ENCODE data around the gene CREBBP. TPM values are rescaled to one million over a fixed set of nuclear protein-coding genes. Genes with fewer than 3 reads are reported as not detected.

Gene CREBBP
- total RNA-seq, 1 donor from 2014 or later = 59.2 TPM

DNA sequence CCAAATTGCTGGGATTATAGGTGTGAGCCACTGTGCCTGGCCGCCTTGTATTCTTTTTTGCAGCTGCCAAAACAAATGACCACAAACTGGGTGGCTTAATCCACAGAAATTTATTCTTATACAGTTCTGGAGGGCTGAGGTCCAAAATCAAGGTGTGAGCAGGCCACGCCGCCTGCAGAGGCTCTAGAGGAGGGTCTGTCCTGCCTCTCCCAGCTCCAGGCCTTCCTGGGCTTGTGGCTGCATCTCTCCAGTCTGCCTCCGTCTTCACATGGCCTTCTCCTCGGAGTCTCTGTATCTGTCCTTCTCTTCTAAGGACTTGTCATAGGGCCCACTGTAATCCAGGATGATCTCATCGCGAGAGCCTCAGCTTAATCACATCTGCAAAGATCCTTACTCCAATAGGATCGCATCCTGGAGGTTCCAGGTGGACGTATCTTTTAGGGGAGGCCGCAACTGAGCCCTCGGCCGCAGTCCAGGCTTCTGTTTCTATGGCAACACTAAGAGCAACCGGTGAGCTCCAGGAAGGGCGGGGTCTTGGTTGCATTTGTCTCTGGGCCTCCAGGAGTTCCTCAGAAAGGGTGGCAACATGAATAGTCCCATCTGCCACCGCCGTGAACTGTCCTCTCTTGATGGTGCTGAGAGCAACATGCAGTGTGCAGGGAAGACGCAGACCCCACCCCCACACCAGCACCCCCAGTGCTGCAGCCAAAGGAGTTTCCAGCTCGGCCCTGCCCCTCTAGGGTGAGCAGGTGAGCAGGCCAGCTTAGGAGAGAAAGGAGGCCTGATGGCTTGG lies 29.5 kb upstream of the CREBBP start:
- H3K27me3 Mint-ChIP-seq (ENCODE audit: low read depth) = peaks cover under 1% of the 10 kb centered on the region
- no peaks in the 10 kb centered on the region for H3K36me3 Mint-ChIP-seq (ENCODE audit: low read depth)
- no peak overlapping the region for H3K27ac Mint-ChIP-seq (ENCODE audit: unreplicated experiment)
- H3K4me3 Mint-ChIP-seq (ENCODE audit: unreplicated experiment) = no peak overlapping the region
- no peaks in the 10 kb centered on the region for H3K4me1 Mint-ChIP-seq (ENCODE audit: low read depth)
- H3K9me3 Mint-ChIP-seq (ENCODE audit: low read depth) = no peaks in the 10 kb centered on the region
- TF ChIP-seq, protein P1, sequence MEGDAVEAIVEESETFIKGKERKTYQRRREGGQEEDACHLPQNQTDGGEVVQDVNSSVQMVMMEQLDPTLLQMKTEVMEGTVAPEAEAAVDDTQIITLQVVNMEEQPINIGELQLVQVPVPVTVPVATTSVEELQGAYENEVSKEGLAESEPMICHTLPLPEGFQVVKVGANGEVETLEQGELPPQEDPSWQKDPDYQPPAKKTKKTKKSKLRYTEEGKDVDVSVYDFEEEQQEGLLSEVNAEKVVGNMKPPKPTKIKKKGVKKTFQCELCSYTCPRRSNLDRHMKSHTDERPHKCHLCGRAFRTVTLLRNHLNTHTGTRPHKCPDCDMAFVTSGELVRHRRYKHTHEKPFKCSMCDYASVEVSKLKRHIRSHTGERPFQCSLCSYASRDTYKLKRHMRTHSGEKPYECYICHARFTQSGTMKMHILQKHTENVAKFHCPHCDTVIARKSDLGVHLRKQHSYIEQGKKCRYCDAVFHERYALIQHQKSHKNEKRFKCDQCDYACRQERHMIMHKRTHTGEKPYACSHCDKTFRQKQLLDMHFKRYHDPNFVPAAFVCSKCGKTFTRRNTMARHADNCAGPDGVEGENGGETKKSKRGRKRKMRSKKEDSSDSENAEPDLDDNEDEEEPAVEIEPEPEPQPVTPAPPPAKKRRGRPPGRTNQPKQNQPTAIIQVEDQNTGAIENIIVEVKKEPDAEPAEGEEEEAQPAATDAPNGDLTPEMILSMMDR (IDR thresholded peaks at IDR 0.05) = no peak
- DNase-seq (ENCODE audit: low spot score) = peak; percentile 65

- Mint-ChIP-seq H3K9me3 (ENCODE audit: low read depth) (no peaks in the 10 kb centered on the region), H3K4me1 (ENCODE audit: low read depth) (no peaks in the 10 kb centered on the region), H3K4me3 (ENCODE audit: unreplicated experiment) (no peak overlapping the region), H3K27me3 (ENCODE audit: low read depth) (peaks cover 3% of the 10 kb centered on the region), H3K36me3 (ENCODE audit: low read depth) (no peaks in the 10 kb centered on the region), H3K27ac (ENCODE audit: unreplicated experiment) (no peak overlapping the region)
- TF ChIP-seq, protein P1 (IDR thresholded peaks at IDR 0.05) = no peak
- DNase-seq (ENCODE audit: low spot score) = peak; percentile 60
Observed at GRCh38 chr16:3908951-3909437, 28.5 kb upstream of the CREBBP start.

DNA sequence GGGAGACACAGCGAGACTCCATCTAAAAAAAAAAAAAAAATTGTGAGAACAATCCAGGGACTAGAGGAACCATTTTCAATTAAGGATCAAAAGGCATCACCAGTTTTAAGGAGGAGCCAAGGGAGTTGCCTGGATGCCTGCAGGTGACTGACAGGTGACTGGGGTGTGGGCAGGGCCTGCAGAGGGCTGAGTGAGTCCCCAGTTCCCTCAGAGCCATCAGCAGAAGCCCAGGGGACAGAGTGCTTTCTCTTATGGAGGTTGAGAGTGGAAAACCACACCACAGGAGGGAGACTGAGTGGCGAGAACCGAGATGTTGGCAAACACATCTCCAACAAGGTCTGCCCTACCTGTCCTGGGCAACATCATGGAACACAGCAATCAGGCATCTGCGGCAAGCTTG lies 27.1 kb upstream of the CREBBP start:
- H3K27me3 Mint-ChIP-seq (ENCODE audit: low read depth) = peaks cover 3% of the 10 kb centered on the region
- no peaks in the 10 kb centered on the region for H3K9me3 Mint-ChIP-seq (ENCODE audit: low read depth)
- no peak overlapping the region for H3K4me3 Mint-ChIP-seq (ENCODE audit: unreplicated experiment)
- TF ChIP-seq, protein P1 (IDR thresholded peaks at IDR 0.05) = no peak
- DNase-seq (ENCODE audit: low spot score) = peak; percentile 15
- no peaks in the 10 kb centered on the region for H3K36me3 Mint-ChIP-seq (ENCODE audit: low read depth)
- no peak overlapping the region for H3K27ac Mint-ChIP-seq (ENCODE audit: unreplicated experiment)
- H3K4me1 Mint-ChIP-seq (ENCODE audit: low read depth) = no peaks in the 10 kb centered on the region

DNA sequence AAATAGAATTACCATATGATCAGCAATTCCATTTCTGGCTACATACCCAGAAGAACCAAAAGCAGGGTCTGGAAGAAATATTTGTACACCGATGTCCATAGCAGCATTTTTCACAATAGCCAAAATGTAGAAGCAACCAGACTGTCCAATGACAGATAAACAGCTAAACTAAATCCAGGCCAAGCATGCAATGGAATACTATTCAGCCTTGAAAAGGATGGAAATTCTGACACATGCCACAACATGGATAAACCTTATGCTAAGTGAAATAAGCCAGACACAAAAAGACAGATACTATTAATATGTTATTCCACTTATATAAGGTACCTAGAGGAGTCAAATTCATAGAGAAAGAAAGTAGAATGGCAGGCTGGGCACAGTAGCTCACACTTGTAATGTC lies 25.9 kb upstream of the CREBBP start:
- Mint-ChIP-seq H3K4me1 (ENCODE audit: low read depth) (no peaks in the 10 kb centered on the region), H3K36me3 (ENCODE audit: low read depth) (no peaks in the 10 kb centered on the region), H3K27ac (ENCODE audit: unreplicated experiment) (no peak overlapping the region), H3K9me3 (ENCODE audit: low read depth) (no peaks in the 10 kb centered on the region), H3K4me3 (ENCODE audit: unreplicated experiment) (no peak overlapping the region), H3K27me3 (ENCODE audit: low read depth) (peaks cover 3% of the 10 kb centered on the region)
- TF ChIP-seq, protein P1 (IDR thresholded peaks at IDR 0.05) = no peak
- no peak for DNase-seq (ENCODE audit: low spot score)

DNA sequence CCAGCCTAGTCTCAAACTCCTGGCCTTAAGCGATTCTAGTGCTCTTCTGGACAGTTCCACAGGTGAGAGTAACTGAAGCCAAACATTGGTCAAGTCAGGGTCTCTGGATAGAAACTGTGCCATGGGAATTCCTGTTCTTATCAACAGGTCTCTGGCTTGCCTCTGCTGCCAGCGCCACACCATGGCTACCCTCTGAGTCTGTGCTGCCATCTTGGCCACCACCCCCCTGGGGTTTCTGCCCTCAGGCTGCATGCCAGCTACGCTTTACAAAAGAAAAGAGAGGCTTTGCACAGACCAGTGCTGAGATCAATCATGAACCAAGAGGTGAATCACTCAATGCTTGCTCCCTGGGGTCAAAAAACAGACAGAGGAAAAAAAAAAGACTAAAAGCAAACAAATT lies 24.4 kb upstream of the CREBBP start:
- Mint-ChIP-seq H3K4me1 (ENCODE audit: low read depth) (no peaks in the 10 kb centered on the region), H3K27ac (ENCODE audit: unreplicated experiment) (no peak overlapping the region), H3K9me3 (ENCODE audit: low read depth) (no peaks in the 10 kb centered on the region), H3K27me3 (ENCODE audit: low read depth) (peaks cover 5% of the 10 kb centered on the region), H3K4me3 (ENCODE audit: unreplicated experiment) (no peak overlapping the region), H3K36me3 (ENCODE audit: low read depth) (no peaks in the 10 kb centered on the region)
- TF ChIP-seq, protein P1 (IDR thresholded peaks at IDR 0.05) = no peak
- DNase-seq (ENCODE audit: low spot score) = peak; percentile 40

Measured in chondrocyte (in vitro differentiated cells).